Activated CD8-positive, alpha-beta memory T cell treated with anti-CD3 and anti-CD28 coated beads, Interleukin-2, amount 50 U/mL, for 4 hours (primary cell): ENCODE measurements around the gene SCYGR8.

Experiments used
- DNase-seq: peaks from one replicate; pipeline ENCODE4 v3.0.0-alpha.2; 2020

Gene SCYGR8

GRCh38 chr2:227765788-227766372 is 20.2 kb downstream of the SCYGR8 start:
- DNase-seq: no peak

- DNase-seq: peak; percentile 64
Measured at GRCh38 chr2:227766373-227766883, 20.7 kb downstream of the SCYGR8 start.

- no peak for DNase-seq
Measured at GRCh38 chr2:227767830-227768229, 22.1 kb downstream of the SCYGR8 start.

GRCh38 chr2:227772197-227772661 is 26.5 kb downstream of the SCYGR8 start:
- no peak for DNase-seq

GRCh38 chr2:227772932-227773331 is 27.2 kb downstream of the SCYGR8 start:
- no peak for DNase-seq

GRCh38 chr2:227774011-227774624 is 28.4 kb downstream of the SCYGR8 start:
- no peak for DNase-seq

GRCh38 chr2:227774895-227775842 is 29.5 kb downstream of the SCYGR8 start:
- no peak for DNase-seq

GRCh38 chr2:227780981-227781615 is 35.4 kb downstream of the SCYGR8 start:
- no peak for DNase-seq

GRCh38 chr2:227781841-227782240 is 36.1 kb downstream of the SCYGR8 start:
- no peak for DNase-seq

- no peak for DNase-seq
Measured at GRCh38 chr2:227782804-227783203, 37.1 kb downstream of the SCYGR8 start.

- DNase-seq: no peak
Measured at GRCh38 chr2:227783404-227784138, 37.9 kb downstream of the SCYGR8 start.

- no peak for DNase-seq
Measured at GRCh38 chr2:227785293-227785692, 39.6 kb downstream of the SCYGR8 start.

GRCh38 chr2:227788561-227789018 is 42.9 kb downstream of the SCYGR8 start:
- no peak for DNase-seq

GRCh38 chr2:227789803-227790202 is 44.1 kb downstream of the SCYGR8 start:
- no peak for DNase-seq

GRCh38 chr2:227793148-227793712 is 47.5 kb downstream of the SCYGR8 start:
- no peak for DNase-seq
